ENCODE results near the gene DNAJB12.

DNAJB12 gene

GRCh38 chr10:72354356-72355213, at the start of gene DNAJB12 (continued):
- TF ChIP-seq ZSCAN4 (tag by site-specific recombination; IDR thresholded peaks at IDR 0.05) (peak; percentile 38), ZNF514 (tag by site-specific recombination; IDR thresholded peaks at IDR 0.05) (no peak), ZNF692 (tag by site-specific recombination; IDR thresholded peaks at IDR 0.05) (peak; percentile 90), ZBTB6 (tag by site-specific recombination; IDR thresholded peaks at IDR 0.05) (0 out of 2 replicates have a peak, but pooled peaks have one; percentile 5), ZNF266 (tag by site-specific recombination; IDR thresholded peaks at IDR 0.05; ENCODE audit: low read depth) (no peak), TCF7L2 (IDR thresholded peaks at IDR 0.05; ENCODE audit: borderline replicate concordance, low read depth, low read length) (no peak), ZNF510 (tag by site-specific recombination; IDR thresholded peaks at IDR 0.05; ENCODE audit: insufficient replicate concordance) (no peak), ZNF138 (tag by site-specific recombination; IDR thresholded peaks at IDR 0.05; ENCODE audit: borderline replicate concordance) (no peak), GLIS2 (tag by site-specific recombination; IDR thresholded peaks at IDR 0.05) (peak; percentile 63), ZNF555 (tag by site-specific recombination; conservative IDR thresholded peaks at IDR 0.05) (no peak), ZNF26 (tag by site-specific recombination; IDR thresholded peaks at IDR 0.05) (no peak), SP3 (tag by site-specific recombination; IDR thresholded peaks at IDR 0.05) (peak; percentile 88), ZNF341 (tag by site-specific recombination; IDR thresholded peaks at IDR 0.05; ENCODE audit: low read depth) (peak; percentile 98), EGR2 (tag by site-specific recombination; IDR thresholded peaks at IDR 0.05; ENCODE audit: low read depth) (peak; percentile 84), ZNF423 (tag by site-specific recombination; IDR thresholded peaks at IDR 0.05) (no peak), ZNF624 (tag by site-specific recombination; IDR thresholded peaks at IDR 0.05) (no peak), ZNF76 (tag by site-specific recombination; IDR thresholded peaks at IDR 0.05; ENCODE audit: borderline replicate concordance, low read depth) (peak; percentile 99), ZEB2 (tag by site-specific recombination; IDR thresholded peaks at IDR 0.05) (peak; percentile 99), ZNF157 (tag by site-specific recombination; IDR thresholded peaks at IDR 0.05) (no peak), GLIS1 (tag by site-specific recombination; IDR thresholded peaks at IDR 0.05) (peak; percentile 62), ZNF530 (tag by site-specific recombination; IDR thresholded peaks at IDR 0.05; ENCODE audit: low read depth) (no peak), ZNF558 (tag by site-specific recombination; IDR thresholded peaks at IDR 0.05) (peak; percentile 64; the same call in 1 of the 2 replicates), ZNF629 (tag by site-specific recombination; IDR thresholded peaks at IDR 0.05) (peak; percentile 90), ZBTB20 (tag by site-specific recombination; IDR thresholded peaks at IDR 0.05) (peak; percentile 86), RBAK (tag by site-specific recombination; IDR thresholded peaks at IDR 0.05) (no peak), ZBTB7A (tag by site-specific recombination; IDR thresholded peaks at IDR 0.05; ENCODE audit: low read depth) (peak; percentile 78), ZNF426 (tag by site-specific recombination; IDR thresholded peaks at IDR 0.05) (no peak), ZNF768 (tag by site-specific recombination; IDR thresholded peaks at IDR 0.05) (no peak), ZNF776 (tag by site-specific recombination; IDR thresholded peaks at IDR 0.05; ENCODE audit: borderline replicate concordance) (no peak), ZSCAN5A (tag by site-specific recombination; IDR thresholded peaks at IDR 0.05) (peak; percentile 94; the same call in 1 of the 2 replicates), ZFP69B (tag by site-specific recombination; IDR thresholded peaks at IDR 0.05) (peak; percentile 86), WT1 (tag by site-specific recombination; IDR thresholded peaks at IDR 0.05) (peak; percentile 90), ZSCAN30 (tag by site-specific recombination; IDR thresholded peaks at IDR 0.05) (peak; percentile 72; the same call in 1 of the 2 replicates), ZXDB (tag by site-specific recombination; IDR thresholded peaks at IDR 0.05) (peak; percentile 98), KLF10 (tag by site-specific recombination; IDR thresholded peaks at IDR 0.05) (peak; percentile 75)
